GM19238 (cell line): ENCODE results near the gene AS3MT.
"Not testable (repeated sequence)": the region's sequence is repeated elsewhere in the genome, so short reads cannot be mapped to it uniquely, and the experiment has no call there.

Experiments used
- DNase-seq: peaks from one replicate; pipeline ENCODE4 v3.0.0; 2011; ENCODE audit warnings: low spot score; ENCODE audit not compliant: insufficient read length

AS3MT gene, protein sequence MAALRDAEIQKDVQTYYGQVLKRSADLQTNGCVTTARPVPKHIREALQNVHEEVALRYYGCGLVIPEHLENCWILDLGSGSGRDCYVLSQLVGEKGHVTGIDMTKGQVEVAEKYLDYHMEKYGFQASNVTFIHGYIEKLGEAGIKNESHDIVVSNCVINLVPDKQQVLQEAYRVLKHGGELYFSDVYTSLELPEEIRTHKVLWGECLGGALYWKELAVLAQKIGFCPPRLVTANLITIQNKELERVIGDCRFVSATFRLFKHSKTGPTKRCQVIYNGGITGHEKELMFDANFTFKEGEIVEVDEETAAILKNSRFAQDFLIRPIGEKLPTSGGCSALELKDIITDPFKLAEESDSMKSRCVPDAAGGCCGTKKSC

DNA sequence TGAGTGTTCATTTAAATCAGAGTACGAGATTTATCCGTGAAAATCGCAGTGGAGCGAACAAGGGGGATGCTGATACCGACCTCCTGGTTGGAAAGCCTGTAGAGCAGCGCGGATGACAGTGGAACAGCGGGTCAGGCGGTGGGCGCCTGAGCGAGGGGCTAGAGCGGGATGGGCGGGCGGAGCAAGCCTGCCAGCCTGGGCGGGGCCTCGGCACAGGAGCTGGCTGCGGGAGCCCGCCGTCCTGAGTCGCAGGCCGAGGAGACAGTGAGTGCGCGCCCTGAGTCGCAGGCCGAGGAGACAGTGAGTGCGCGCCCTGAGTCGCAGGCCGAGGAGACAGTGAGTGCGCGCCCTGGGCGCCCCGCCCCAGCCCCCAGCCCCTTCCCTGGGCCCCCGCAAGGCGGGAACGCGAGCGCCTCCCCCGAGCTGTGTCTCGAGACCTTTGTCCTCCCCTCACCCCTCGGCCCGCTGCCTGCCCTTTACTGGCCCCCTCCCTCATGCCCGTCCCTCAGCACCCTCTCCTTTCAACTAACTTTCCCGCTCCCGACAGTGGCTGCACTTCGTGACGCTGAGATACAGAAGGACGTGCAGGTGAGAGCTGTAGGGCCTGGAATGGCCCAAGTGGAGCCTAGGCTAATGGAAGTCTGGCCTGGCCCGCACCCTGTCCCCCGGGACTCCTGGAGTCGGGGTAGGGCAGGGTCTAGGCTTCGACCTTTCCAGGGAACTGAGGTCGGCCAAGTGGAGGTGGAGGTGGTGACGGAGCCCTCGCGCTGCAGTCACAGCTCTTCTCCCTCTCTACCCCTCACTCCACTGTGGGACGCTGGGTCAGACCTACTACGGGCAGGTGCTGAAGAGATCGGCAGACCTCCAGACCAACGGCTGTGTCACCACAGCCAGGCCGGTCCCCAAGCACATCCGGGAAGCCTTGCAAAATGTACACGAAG is at the start of gene AS3MT:
TSS of gene AS3MT (plus strand) at position 213 of the 941 bp plus-strand sequence. CDS start at position 336, 123 bp downstream.
- no peak for DNase-seq

DNA sequence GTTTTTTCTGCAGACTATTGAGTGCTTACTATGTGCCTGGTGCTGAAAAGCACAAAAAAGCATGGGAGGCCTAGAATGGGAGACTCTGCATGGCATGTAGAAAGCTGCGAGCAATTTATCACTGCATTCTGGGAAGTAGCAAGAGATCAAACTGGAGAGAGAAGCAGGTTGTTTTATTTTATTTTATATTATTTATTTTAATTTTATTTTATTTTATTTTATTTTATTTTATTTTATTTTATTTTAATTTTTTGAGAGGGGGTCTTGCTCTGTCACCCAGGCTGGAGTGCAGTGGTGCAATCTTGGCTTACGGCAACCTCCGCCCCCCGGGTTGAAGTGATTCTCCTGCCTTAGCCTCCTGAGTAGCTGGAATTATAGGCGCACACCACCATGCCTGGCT is 49.3 kb upstream of the AS3MT start:
- DNase-seq: not testable (repeated sequence)

DNA sequence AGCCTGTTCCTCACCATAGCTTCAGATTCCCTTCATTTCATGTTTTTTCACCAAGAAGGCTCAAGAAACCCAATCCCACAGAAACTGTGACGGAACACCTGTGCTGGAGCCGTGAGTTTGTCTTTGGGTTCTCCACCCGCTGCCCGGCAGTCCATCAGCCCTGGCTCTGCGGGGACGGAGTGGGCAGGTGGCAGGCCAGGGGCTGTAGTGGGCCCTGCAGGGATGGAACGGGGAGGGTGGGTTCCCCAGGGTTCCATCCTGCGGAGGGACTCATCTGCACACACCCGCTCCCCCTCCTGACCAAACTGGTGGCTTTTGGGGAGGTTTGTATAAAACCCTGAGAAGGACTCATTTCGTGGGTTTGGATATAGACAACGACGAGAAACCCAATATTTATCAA is 47.0 kb upstream of the AS3MT start:
- no peak for DNase-seq

DNA sequence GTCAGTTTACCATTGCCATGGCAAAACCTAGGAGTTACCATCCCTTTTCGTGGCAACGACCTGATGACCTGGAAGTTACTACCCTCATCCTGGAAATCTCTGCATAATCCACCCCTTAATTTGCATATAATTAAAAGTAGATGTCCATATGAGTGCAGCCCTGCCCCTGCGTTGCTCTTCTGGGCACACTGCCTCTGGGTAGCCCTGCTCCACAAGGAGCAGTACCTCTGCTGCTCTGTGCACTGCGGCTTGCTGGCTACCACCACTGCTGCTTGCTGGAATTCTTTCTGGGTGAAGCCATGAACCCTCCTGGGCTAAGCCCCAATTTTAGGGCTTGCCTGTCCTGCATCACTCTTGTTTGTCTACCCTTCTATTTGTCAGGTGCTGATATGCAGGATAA is 44.6 kb upstream of the AS3MT start:
- no peak for DNase-seq

DNA sequence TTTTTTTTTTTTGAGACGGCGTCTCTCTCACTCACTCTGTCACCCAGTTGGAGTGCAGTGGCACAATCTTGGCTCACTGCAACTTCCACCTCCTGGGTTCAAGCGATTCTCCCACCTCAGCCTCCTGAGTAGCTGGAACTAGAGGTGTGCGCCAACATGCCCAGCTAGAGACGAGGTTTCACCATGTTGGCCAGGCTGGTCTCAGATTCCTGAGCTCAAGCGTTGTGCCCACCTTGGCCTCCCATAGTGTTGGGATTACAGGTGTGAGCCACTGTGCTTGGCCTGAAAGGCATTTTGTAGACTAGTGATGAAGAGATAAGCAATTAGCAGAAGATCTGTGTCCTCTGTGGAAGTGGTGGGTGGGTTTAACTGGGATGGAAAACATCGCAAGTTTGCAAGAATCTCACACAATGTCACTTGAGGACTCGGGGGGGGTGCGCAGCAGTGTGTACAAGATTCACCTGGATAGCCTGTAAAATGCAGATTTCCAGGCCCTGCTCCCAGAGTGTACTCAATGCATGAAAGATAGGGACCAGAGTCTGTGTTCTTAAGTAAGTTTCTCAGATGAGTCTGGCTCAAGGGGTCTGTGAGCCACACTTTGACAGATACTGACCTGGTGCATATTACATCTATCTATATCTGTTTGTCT is 43.0 kb upstream of the AS3MT start:
- no peak for DNase-seq

DNA sequence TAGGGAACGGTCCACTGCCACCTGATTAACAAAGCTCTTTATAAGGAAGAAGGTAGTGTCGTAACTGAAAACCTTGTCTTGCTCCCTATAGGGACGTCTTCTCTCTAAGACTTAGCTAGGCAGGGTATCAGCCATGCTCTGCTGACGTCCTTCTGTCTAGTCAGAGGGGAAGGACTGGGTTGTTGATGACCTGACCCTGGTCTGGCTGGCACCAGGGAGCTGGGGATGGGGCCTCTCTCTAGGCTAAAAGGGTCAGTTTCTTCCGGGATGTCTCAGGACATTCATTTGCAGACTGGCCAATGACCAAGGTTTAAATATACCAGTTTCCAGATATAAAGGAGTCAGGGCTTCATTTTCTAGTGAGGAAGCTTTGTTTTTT is 41.7 kb upstream of the AS3MT start:
- DNase-seq: no peak

DNA sequence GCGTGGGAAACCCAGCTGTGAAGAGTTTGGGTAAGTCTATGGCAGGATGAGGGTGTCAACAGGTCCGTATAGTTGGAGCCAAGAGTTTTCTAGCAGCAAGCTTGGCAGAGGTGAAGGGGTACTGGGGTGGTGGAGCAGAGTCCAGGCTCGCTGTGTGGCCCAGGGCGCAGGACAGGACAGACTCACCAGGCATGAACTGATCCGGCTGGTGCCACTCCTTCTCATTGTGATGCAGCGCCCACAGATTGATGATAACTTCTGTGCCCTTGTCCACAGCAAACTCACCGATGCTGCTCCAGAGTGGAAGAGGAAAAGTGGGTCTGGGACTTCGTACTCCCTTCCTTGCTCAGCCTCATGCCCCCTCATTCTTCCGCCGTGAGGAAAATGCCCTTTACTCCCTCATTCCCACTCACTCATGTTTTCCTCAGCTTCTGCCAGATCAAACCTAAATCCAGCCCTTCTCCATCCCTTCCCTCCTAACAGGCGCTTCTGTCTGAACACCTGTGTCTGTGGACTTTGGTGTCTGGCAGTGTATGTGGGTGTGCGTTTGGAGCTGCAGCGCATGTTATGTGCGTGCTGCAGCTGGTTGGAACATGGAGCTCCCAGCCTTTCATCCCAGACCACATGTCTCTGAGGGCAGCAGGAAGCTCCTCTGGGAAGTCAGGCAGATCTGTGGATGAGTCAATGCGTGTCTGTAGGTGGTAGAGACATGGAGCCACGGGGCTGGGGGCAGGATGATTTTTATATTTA is 37.8 kb upstream of the AS3MT start:
- DNase-seq: no peak

DNA sequence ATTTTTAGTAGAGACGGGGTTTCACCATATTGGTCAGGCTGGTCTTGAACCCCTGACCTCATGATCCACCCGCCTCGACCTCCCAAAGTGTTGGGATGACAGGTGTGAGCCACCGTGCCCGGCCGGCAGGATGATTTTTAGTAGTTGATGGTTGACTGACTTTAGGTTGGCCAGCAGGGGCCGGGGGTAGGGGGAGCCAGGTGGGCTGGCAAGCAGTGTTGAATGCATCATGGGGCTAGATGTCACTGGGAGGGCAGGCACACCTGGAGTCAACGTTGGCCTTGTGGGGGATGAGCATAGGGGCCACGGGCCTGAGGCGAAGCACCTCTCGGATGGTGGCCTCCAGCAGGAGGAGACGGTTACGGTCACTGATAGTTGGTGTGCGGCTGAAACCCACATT is 37.0 kb upstream of the AS3MT start:
- DNase-seq: no peak

DNA sequence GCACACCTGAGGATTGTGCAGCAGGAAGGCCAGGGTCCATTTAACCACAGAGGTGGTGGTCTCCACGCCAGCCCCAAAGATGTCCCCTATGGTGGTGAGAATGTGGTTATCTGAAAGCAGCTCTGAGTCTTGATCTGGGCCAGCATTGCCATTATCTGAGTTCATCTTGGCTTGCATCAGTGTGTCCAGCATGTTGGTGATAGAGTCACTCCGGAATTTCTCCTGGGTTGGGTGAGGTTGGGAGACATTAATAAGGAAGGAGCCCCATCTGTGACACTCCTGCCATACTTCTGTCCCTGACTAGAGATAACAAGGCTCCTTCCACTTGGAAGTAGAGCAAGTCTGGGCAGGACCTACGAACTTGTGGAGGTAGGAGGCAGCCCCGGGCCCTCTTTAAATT is 36.3 kb upstream of the AS3MT start:
- no peak for DNase-seq

DNA sequence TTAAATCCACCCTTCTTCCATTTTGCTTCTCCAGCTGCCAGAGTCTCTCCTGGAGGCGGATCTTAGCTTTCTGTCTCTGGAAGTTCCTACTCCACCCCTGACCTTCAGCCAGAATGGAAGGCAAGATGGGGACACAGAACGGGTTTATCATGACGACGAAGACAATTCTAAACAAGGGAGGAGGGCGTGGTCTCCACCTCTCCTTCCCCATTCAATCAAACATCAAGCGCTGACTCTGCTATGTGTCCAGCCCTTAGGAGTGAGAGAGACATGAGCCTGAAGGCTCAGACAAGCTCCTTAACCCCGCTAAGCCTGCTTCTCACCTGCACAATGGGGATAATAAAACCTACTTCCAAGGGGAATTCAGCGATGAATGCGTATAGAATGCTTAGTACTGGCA is 35.1 kb upstream of the AS3MT start:
- no peak for DNase-seq

DNA sequence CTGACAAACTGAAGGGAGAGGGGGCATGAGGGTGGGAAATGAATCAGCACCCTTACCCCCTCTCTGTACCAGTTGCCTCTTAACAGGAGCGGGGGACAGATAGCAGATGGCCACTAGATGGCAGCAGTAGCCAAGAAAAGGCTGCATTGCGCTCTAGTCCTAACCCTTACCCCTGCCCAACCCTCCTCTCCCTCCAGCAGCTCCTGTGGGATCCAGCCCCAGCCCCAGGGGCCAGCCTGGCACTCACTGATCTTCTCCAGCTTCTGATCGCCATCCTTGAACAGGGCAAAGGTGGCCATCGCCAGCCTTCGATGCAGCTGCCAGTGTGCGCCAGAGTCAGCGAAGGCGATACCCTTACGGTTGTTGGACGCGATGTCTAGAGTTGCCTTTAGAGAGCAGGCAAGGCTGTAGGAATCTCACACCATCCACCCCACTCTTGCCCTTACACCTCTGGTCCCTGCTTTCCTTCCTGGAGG is 34.2 kb upstream of the AS3MT start:
- DNase-seq: peak; percentile 68

DNA sequence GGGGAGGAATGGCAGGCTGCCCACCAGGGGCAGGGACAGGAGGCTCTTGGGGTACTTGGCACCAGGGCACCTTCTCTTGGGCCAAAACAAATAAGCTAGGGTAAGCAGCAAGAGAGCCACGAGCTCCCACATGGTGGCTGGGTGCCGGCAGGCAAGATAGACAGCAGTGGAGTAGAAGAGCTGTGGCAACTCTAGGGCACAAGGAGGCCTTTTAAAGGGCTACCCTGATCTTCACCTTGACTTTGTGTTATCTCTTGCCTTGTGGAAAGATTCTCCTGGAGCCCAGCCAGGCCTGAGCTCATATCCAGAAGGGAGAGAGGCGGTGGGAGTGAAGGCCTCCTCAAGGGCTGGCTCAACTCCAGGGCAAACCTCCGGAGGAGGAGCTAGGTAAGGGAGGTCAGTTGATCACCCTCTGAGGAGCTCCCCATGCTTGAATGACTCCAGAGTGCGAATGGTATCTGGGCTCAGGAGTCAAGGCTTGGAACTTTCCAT is 32.0 kb upstream of the AS3MT start, which contains the start of gene CYP17A1:
TSS of gene CYP17A1 (minus strand) at position 184 of the 492 bp plus-strand sequence. CDS start at position 132, 52 bp downstream.
- no peak for DNase-seq

DNA sequence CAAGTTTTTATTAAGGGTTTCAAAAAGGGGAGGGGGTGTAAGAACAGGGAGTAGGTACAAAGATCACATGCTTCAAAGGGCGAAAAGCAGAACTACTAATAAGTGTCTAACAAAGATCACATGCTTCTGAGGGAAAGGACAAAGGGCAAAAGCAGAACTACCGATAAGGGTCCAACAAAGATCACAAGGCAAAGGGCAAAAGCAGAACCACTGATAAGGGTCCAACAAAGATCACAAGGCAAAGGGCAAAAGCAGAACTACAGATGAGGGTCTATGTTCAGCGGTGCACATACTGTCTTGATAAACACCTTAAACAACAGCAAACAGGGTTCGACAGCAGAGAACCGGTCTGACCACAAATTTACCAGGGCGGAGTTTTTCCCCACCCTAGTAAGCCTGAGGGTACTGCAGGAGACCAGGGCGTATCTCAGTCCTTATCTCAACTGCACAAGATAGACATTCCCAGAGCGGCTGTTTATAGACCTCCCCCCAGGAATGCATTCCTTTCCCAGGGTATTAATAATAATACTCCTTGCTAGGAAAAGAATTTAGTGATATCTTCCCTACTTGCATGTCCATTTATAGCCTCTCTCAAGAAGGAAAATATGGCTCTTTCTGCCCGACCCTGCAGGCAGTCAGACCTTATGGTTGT is 30.9 kb upstream of the AS3MT start:
- not testable (repeated sequence) for DNase-seq

DNA sequence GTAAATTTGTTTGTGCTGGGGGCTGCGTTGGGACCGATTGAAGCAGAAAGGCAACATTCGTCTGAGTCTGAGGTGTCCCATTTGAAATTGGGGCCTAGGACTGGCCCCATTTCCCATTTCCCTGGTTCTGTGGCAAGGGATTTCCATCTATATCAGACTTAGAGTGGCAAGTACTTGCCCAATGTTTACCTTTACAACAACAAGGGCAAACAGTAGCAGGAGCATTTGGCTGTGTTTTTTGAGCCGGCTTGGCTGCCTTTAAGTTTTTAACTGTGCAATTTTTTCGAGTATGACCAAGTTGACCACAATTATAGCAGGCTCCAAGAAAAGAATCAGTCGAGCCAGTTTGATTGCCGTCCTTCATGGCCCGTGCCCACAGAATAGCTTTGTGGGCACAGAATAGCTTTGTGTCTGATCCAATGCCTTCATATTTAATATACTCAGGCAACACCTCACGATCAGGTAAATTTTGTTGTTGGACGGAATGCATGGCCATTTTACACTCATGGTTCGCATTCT is 27.4 kb upstream of the AS3MT start:
- no peak for DNase-seq

DNA sequence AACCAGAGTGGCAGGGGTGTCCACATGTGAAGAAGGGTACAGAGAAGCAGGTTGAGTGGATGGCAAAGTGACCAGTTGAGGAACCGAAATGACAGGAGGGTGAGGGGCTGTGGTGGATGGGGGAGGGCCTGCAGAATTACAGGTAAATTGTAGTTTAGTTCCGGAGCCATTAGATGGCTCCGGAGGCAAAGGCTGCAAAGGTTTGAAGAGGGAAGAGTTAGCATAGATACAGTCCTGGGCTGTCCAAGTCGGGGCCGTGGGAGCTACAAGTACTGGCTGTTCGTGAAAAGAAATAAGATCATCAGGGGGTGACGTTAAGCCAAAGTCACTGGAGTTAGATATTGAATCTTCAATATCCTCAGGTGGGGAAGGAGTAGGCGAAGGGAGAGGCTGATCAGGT is 26.1 kb upstream of the AS3MT start:
- not testable (repeated sequence) for DNase-seq

DNA sequence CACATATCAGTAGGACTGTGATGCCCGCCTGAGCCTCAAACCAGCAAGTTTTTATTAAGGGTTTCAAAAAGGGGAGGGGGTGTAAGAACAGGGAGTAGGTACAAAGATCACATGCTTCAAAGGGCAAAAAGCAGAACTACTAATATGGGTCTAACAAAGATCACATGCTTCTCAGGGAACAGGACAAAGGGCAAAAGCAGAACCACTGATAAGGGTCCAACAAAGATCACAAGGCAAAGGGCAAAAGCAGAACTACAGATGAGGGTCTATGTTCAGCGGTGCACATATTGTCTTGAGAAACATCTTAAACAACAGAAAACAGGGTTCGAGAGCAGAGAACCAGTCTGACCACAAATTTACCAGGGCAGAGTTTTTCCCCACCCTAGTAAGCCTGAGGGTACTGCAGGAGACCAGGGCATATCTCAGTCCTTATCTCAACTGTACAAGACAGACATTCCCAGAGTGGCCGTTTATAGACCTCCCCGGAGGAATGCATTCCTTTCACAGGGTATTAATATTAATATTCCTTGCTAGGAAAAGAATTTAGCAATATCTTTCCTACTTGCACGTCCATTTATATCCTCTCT is 25.0 kb upstream of the AS3MT start:
- DNase-seq: not testable (repeated sequence)

DNA sequence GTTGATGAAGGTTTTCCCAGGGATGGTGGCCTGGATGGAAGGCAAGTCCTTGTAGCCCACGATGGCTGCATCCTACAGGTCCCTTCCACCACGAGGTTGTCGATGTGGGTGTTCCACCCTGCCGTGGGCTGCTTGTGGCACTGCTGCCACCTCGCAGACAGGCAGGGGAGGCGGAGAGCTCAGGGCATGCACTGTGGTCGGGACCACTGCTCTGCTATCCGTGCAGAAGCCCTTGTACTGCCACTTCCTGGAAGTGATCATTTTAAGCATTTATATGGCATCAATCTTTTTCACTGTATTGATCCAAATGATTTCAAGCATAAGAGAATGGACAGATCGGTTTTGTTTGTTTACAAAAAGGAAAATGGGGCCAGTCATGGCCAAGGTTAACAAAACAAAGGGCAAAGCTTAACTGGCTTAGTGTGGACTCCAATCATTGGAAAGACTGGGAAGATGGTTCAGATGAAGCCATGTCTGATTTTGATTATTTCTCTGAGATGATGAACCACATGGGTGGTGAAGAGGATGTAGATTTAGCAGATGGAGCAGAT is 23.8 kb upstream of the AS3MT start:
- no peak for DNase-seq

DNA sequence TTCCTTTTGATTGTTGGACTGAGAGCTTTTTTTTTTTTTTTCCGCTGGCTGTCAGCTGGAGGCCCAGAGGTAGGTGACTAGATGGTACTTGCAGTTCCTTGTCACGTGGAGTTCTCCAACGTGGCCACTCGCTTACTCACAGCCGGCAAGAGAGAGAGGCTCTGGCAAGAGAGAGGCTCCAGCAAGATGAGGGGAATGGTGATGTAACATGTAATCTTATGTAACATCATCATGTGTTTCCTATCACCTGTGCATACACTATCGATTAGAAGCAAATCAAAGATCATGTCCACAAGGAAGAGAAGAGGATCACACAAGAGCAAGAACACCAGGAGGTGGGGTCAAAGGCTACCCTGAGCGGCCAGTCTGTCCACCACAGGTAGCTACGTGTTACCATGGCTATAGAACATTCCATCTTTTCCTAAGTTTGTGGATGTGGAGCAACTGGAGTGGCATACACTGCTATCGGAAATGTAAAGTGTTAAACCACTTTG is 19.2 kb upstream of the AS3MT start:
- DNase-seq: no peak

DNA sequence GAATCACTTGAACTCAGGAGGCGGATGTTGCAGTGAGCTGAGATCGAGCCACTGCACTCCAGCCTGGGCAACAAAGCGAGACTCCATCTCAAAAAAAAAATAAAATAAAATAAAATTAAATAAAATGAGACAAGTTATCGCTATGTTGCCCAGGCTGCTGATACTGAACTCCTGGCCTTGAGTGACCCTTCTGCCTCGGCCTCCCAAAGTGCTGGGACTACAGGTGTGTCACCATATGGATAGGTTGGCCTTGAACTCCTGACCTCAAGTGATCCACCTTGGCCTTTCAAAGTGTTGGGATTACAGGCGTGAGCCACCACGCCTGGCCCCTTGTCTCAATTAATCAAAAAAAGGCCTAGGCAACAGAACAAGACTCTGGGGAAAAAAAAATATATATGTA is 16.0 kb upstream of the AS3MT start:
- not testable (repeated sequence) for DNase-seq
